Stimulated activated CD4-positive, alpha-beta T cell treated with anti-CD3 and anti-CD28 coated beads, Interleukin-2, amount 100 ng/mL, for 24 hours (primary cell): ENCODE data around the gene ESYT3.
"Not testable (repeated sequence)": the region's sequence is repeated elsewhere in the genome, so short reads cannot be mapped to it uniquely, and the experiment has no call there.

Source experiments
- DNase-seq, 2 donors: peaks; one replicate each; pipeline ENCODE4 v3.0.0-alpha.2; 2020

ESYT3 gene

DNA sequence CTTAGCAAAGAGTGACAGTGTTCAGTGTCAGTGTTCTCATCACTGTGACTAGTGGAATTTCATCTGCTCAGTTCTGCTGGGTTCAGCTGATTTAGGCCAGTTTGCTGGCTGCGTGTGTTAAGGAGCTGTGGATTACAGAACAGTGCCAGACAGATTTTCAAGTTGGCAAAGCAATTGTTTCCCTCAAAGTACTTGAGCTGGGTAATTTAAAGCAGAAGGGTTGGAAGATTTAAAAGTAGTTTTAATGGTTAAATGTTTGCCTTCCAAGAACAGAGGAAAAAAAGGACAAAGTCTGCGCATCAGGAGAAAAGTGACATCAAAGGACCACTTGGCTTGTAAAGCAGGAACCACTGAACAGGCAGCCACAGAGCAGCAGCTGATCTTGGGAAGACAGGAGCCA is 8.7 kb downstream of the ESYT3 start:
- no peak for DNase-seq

DNA sequence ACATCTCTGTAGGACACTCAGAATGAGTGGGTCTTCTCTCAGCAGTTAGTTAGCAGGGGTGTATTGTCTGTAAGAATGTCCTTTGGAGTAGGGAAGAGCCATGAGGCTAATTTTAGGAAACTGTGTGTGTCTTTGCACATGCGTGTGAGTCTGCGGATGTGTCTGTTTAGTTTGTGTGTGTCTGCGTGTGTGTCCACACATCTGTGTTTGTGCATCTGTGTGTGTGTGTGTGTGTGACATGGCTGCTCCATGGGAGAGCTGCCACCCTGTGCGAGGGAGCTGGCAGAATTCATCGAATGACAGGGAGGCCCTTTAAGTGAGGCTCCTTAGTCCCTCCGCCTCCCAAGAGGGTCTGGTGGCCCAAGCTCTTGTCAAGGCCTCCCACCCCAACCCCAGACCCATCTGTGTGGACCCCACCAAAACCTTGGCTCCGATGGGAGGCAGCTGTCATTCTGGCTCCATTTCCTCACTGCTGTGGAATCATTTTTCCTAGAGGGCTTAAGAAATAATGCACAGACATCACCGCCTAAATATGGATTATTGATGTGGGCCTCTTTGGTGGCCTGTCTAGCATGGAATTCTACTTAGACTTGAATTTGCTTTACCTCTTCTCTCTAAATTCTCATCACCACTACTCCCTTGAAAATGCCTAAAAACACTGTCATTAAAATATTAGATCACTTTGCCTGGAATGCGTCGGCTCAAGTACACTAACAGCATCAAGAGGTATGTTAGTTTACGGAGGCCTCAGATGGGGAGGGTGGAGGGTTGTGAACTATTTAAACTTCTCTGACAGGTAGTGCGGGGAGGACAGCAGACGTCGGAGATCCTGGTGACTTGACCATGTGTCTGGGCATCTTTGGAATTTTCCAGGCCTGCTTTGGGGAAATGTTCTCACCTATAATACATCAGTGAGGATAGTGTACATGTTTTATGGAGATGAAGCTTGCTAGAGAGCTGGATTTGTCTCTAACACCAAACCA is 9.4 kb downstream of the ESYT3 start:
- DNase-seq = no peak

DNA sequence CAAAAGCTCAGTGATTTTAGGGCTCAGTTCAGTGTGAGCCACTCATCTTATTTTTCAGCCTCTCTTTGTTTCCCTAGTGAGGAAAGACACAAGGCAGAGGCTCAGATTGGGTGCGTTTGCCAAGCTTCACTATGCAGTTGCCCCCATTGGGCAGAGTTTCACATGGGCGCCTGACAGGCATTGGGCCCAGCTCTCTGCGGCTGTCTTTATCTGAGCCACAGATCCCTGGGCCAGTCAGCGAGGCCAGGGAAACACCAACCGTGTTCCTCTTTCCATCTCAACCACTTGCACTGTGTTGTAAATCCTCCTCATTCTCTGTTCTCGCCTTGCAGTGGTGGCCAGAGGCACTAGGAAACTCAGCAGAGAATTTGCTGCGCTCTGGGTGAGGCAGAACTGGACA is 10.8 kb downstream of the ESYT3 start:
- DNase-seq = no peak

DNA sequence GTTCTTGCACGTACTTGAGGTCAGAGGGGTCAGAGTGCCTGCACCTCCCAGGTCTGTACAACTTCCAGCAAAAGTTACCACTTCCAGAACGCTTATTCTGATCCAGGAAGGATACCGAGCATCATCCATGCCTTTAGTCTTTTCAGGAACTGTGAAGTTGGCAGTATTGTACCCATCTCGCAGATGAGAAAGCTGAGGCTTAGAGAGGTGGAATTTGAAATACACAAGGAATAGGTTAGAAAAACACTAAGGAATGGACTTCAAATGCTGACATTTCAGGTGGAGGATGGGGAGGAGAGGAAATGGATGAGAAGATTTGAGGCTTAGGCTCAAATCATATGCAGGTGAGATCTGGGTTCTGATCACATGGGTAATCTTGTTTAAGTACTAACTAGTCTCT is 11.2 kb downstream of the ESYT3 start:
- no peak for DNase-seq

DNA sequence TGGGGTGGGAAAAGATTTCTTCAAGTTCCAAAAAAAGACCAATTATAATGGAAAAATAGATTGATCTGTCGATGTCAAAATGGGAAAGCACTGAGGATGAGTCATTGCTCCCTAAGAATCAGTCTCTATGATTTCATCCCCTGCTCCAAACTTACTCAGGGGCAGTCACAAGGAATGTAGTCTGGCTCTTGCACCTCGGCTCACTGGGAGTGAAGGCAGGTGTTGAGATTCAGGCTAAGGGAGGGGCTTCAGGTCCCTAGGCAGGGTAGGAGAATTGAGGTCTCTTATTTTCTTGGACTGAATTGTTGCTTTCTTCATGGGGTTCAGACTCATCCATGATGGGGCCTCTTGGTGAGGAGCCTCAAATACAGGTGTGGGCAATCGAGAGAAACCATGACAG is 14.2 kb downstream of the ESYT3 start:
- DNase-seq = no peak

DNA sequence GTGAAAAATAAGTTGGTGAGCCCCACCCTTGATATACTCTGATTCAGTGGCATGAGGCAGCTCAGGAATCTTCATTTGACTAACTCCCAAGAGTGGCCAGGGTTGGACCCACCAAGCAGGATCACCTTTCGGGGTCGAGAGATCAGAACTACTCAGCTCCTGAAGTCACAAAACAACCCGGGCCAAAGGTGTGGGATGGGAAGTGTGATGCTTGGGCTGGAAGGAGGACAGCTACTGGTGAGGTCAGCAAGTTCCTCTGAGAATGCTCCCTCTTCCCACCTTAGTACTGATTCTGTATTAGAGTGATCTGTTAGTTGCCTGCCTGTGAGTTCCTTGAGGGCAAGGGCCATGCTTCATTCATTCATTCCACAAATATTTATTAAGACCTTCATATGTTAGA is 15.1 kb downstream of the ESYT3 start:
- DNase-seq = no peak

DNA sequence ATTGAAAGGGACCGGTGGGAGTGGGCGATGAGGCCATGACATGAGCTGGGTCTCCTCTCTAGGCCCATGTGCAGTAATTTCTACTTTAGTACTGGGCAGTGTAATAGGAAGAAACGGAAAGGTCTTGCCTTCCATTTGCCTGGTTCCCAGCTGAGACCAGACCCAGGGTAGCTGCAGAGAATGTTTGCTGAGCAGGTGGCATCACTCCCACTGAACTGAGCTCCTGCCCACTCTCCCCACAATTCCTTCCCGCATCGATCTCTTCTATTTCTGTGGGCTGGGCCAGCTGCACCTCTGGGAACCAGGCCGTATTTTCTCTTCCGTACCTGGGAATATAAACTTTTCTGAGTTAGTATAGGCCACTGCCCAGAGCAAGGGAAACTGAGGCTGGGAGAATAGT is 15.8 kb downstream of the ESYT3 start:
- no peak for DNase-seq

DNA sequence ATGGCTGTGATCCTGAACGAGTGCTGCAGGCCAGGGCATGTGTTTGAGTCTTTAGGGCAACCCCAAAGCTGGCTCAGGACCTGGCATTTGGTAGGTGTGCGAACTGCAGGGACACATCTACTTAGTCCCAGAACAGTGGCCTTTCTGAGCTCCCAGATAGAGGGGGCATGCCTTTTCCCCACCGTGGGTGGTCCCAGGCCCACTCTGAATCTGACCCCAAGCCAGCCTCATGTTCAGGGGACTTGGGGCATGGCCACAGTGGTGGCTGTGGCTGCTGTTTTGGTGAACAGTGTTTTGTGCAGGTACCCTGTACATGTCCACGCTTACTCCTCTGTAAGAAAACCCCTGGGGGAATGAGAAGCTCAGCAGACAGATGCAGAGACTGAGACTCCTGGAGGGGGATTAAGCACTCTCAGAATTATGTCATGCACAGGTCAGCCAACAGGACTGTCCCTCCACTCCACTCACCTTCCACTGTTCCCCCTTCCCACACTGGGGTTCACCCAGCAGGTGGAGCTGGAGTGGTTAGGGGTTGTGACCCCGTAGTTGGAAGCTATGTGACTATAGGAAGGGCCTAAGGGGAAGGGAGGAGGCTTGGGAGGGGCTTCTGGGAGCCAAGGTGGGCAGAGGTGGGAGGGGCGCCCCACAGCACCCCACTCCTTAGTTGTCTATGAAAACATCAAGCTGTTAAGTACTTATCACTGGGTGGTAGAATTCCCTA is 16.4 kb downstream of the ESYT3 start:
- no peak for DNase-seq

DNA sequence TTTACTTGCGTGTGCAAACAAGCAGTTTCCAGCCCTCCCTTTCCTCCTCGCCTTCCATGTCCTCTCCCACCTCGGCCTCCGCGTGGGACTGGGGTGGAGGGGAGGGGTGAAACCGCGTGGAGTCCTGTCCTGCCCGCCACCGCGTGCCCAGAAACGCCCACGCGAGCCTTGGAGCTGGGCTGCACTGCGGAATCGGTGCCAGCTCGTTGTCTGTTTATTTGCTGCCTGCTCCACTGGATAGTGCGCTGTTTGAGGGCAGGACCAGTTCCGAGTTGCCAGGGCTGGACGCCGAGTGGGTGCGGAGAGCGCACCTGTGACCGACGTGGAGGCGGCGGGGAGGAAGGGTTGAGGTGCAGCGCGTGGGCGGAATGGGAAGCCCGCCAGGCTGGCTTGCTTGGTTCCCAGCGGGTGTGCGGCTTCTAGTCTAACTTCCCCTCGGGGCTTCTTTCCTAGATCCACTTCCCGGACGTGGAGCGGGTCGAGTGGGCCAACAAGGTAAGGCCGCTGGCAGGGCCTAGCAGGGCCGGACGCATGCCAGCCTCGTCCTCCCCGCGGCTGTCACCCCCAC is 17.3 kb downstream of the ESYT3 start:
- DNase-seq = no peak

DNA sequence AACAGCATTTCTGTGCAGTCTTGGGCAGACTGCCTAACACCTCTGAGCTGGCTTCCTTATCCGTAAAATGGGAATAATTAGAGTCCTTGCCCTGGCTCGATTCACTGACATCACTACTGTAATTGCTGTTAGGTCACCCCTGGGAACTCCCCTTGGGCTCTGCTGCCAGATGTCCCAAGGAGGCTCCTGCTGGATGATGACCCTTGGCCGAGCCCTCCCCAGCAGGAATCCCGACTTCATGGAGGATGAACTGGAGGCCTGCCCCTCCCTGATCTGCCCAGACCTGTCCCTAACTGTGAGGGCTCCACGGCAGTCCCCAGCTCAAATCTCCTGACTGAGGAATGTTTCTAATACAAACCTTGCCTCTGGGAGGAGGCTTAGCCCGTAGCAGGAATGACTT is 18.0 kb downstream of the ESYT3 start:
- DNase-seq = no peak

DNA sequence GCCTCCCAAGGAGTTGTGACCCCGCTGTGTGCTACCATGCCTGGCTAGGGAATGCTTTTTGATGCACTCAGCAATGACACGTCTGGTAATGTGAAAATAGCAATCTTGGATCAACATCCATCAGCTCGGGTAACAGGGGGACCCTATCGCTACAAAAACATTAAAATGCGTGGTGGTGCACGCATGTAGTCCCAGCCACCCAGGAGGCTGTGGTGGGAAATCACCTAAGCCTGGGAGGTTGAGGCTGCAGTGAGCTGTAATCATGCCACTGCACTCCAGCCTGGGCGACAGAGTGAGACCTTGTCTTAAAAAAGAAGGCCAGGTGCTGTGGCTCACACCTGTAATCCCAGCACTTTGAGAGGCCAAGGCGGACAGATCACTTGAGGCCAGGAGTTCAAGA is 19.5 kb downstream of the ESYT3 start:
- DNase-seq = not testable (repeated sequence)

DNA sequence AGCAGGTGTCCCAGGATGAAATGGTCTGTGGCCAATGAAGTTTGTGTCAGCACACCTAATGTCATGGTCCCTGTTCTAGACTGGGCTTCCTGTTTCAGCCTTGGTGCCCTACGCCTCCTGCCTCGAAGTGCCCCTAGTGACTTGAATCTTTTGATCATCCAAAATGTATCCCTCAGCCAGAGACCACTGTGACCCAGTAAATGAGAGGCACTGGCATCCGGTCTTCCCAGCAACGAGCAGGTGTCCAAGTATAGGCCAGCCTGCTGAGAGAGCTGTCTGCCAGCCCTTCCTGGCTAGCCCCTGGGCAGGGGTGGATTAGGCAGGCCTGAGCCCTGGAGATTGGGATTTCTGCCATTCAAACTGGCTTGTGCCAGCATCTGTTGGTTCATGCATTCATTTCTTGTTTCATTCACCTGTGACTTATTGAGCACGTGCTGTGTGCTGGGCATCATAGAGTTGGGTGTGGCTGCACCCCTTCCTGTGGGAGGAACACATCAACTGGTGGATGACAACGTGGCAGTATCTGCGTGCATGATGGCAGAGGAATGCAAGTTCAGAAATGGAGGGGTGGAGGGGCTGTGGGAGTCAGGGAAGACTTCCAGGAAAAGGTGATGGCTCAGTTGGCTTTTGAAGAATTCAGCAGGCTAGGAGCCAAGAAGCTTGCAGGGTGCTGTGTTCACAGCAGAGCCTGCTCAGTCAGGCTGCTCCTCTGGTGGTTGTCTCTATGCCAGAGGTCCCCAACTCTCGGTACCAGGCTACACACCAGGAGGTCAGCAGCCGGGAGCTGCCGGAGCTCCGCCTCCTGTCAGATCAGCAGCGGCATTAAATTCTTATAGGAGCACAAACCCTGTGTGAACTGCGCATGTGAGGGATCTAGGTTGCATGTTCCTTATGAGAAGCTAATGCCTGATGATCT is 21.6 kb downstream of the ESYT3 start:
- no peak for DNase-seq

DNA sequence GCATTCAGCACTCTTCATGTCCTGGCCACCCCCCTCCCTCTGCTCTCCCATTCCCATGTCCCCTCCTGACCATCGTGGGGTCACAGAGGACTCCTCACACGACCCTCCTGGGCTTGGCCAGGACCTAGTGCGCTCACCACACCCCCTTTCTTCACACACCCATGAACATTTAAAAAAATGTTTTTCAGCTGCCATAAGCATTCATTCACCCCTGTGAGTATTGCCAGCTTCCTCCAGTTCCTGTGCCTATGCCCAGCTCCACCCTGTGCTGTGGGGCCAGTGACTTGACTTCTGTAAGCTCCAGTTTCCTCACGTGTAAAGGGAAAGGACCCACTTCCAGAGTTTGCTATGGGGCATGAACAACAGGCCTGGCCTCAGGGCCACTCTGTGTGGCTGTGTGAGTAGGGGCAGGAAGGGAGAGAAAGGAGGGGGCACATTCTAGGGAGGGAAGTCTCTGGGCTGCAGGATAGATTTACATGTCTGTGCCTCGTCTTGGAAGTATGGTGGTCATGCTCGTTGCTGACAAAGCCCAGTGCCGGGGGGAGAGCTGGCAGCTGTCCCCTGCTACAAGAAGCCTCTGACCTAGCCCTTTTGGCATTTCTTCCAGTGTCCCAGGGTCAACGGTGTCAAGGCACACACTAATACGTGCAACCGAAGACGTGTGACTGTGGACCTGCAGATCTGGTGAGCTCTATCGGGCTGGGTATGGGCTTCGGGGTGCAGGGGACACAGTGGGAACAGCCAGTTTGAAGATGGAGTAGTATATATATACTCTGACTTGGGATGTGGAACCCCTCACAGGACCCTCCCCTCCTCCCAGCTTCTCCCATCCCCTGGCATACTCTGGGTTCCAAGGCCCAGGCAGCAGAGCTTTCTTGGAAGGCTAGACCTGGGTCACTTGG is 22.8 kb downstream of the ESYT3 start:
- DNase-seq = no peak

DNA sequence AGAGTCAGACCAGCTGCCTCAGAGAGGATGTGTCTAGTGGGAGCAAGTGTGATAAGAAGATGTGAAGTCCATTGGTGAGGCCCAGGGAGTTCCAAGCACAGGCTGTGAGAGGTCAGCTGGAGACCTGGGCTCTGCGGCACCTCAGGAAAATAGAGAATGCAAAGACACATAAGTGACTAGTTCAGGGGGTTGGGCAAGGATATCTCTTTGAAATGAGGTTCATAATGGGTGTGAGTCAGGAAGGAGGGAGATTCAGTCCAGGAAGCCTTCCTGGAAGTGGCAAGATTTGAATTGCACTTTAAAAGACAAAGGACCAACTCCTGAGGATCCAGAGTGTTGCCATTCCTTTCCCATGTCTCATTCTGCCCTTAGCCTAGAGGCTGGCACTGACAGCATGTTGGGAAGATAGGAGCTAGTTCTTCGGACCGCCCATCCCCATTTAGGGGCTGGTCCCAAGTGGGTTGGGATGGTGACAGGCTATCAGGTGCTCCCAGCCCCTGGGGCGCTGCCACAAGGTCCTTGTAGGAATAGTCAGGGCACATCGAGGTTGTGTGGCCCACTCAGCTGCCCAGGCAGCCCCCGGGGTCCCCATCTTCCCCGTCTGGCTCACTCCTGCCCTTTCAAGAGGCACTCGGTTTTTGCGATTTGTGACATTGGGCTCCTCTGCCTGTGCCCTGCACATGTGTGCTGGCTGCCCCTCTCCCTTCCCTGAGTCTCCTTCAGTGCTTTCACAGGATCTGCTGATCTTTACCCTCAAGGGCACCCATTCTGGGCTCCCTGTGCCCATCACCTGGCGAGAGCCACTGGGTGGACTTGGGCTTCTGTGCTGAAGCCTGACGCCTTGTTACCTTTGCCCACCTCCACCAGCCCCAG is 23.7 kb downstream of the ESYT3 start:
- no peak for DNase-seq

DNA sequence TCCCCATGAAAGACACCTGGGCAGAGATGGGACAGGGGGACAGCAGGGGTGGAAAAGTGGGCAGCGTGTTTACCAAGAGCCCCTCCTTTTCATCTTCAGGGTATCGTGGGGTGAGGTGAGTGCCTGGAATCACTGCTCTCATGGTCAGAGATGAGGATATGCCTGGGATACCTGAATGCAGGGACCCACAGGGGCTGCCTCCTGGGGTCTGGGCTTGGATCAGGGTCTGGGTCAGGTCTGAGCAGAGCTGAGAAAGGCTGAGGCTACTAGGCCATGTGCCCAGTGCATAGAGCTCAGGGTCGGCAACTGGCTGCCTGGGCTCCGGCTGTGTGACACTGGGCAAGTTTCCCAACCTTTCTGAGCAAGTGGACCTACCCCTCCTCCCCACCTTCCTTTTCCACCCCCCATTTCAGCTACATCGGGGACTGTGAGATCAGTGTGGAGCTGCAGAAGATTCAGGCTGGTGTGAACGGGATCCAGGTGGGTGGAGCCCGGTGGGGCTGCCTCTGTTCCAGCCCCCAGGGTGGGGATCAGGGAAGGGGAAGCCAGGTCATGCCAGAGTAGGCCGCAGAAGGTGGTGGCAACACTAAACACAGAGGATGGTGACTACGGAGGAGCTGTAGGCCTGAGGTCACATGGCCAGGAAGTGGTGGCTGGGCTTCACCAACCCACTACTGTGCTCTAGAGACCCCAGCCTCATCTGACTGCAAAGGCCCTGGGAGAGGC is 24.5 kb downstream of the ESYT3 start:
- no peak for DNase-seq

DNA sequence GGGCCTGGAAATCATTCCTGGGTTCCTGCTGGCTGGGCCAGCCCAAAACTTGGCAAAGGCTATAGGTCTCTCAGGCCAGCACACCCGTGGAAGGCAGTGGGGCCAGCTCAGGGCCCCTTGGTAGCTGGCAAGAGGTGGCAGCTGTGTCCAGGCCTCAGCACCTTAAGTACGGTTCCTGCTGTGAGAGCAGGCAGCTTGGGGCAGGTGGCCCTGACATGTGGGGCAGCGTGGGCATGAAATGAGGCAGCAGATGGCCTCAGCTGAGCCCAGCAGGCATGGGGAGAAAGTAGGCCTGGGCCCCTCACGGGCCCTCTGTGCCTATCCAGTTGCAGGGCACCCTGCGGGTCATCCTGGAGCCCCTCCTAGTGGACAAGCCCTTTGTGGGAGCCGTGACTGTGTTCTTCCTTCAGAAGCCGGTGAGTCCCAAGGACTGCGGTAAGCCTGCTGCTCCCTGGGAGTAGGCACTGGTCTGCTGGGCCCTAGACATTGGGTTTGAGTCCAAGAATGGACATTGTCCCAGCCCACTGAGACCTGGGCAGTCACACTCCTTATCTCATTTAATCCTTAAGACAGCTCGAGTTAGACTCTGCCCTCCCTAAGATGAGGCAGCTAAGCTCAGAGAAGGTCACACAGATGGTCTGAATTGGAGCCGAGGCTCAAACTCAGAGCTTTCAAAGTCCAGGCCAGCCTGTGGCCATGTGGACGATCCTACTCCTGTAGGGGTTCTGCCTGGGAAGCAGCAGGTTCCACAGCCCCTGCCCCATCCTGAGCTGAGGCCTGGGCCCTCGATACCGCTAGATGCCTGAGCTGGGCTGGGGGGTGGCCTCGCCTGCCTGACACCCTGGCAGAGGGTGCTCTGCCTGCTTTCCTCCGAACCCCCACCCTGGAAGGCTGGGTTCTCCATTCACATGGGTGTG is 25.5 kb downstream of the ESYT3 start:
- no peak for DNase-seq

DNA sequence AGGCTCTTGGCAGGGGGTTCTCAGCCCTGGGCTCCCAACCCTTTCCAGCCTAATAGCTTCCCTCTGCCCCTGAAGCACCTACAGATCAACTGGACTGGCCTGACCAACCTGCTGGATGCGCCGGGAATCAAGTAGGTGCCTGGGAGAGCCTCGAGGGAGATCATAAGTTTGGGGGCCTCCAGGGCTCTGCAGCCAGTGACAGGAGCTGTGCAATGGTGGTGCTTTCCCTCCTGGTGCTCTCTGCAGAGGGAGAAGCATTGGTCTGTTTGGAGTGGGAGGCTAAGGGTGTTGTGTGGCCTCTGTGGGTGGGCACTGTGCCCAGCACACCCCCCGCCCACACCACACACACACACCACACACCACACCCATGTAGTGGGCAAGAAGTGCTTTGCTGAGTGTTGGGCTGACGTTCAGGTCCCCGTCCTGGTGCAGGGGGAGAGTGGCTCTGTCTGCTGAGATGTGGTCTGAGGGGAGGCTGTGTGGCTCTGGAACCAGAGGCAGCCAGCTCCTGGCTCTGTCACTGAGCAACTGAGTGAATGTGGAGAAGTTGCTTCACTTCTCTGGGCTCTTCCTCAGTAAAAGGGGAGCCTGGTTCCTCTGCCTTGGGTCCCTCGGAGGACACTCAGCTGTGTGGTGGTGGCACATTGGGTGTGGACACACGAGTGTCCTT is 26.3 kb downstream of the ESYT3 start:
- DNase-seq = no peak

DNA sequence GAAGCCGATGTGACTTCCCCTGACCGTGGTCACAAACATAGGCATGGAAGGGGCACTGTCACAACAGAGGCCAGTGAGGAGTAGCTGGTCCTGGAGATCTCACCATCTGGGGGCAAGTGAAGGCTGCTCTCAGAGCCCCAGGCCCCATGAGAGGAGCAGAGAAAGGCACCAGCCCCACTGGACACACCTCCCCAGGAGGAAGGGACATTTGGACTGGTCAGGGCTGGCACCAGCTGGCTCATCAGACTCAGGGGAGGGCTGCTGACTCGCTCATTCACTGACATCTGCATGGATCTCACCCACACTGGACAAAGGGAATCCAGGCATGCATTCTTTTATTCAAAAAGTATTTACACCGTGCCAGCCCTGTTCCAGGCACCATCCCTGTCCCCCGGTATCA is 26.8 kb downstream of the ESYT3 start:
- DNase-seq = no peak
